ENCODE measurements around the gene KBTBD2.

GRCh38 chr7:32915041-32915536, 23.5 kb upstream of the KBTBD2 start:
- TF ChIP-seq CTCF (IDR thresholded peaks at IDR 0.05) (no peak), POLR2A (IDR thresholded peaks at IDR 0.05) (no peak), POLR2AphosphoS5 (IDR thresholded peaks at IDR 0.05) (no peak)
